ENCODE measurements around the gene UBAP1L.
"Not testable (repeated sequence)": the region's sequence is repeated elsewhere in the genome, so short reads cannot be mapped to it uniquely, and the experiment has no call there.

The UBAP1L gene

GRCh38 chr15:65101411-65101890 is 13.5 kb downstream of the UBAP1L start:
- H3F3A ChIP-seq (ENCODE audit: insufficient read depth, low read length) = no peaks in the 10 kb centered on the region
- H2AFZ ChIP-seq (ENCODE audit: low read length) = no peak overlapping the region
- TF ChIP-seq CTCF (IDR thresholded peaks at IDR 0.05; ENCODE audit: low read length) (peak; percentile 72), EZH2phosphoT487 (IDR thresholded peaks at IDR 0.05; ENCODE audit: low read length) (no peak)
- no peaks in the 10 kb centered on the region; the same call in 1 of the 2 replicates for H3K36me3 ChIP-seq (replicated peaks; ENCODE audit: insufficient read depth, low read length)
- H3K27me3 ChIP-seq (replicated peaks; ENCODE audit: insufficient read depth, low read length) = no peaks in the 10 kb centered on the region
- no peak overlapping the region for H3K9ac ChIP-seq (ENCODE audit: low read length)
- H3K4me3 ChIP-seq (ENCODE audit: low read length) = no peak overlapping the region
- H3K9me3 ChIP-seq (replicated peaks; ENCODE audit: insufficient read depth, low read length) = no peaks in the 10 kb centered on the region
- no peaks in the 10 kb centered on the region for H3K4me1 ChIP-seq (ENCODE audit: low read length)
- no peaks in the 10 kb centered on the region for H3K9me2 ChIP-seq (replicated peaks; ENCODE audit: insufficient read depth, low read length)
- H3K4me2 ChIP-seq (ENCODE audit: low read depth, low read length) = no peak overlapping the region
- no peaks in the 10 kb centered on the region for H4K20me1 ChIP-seq (ENCODE audit: insufficient read depth, low read length)
- no peak overlapping the region for H3K27ac ChIP-seq (ENCODE audit: low read length)
- H3K79me2 ChIP-seq (ENCODE audit: low read length) = no peaks in the 10 kb centered on the region
- peak; percentile 35 for DNase-seq

DNA sequence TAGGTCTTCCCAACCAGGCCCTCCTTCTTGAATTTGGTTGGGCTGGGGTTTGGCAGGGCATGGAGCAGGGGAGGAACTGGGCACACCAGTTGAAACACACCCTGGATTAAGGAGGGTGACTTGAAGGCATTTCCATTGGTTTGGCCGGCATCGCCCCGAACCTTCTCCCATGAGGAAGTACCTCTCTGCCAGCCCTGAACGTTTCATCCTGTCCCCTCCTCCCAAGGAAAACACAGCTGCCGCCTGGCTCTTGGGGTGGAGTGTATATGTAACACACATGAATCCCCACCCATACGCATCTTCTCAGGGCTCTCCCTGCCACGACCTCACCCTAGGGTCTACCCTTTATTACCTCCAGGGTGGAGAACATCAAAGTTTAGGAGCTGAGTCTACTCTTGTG is 14.6 kb downstream of the UBAP1L start:
- H3K9me2 ChIP-seq (replicated peaks; ENCODE audit: insufficient read depth, low read length) = no peaks in the 10 kb centered on the region
- H3K9me3 ChIP-seq (replicated peaks; ENCODE audit: insufficient read depth, low read length) = no peaks in the 10 kb centered on the region
- TF ChIP-seq CTCF (IDR thresholded peaks at IDR 0.05; ENCODE audit: low read length) (no peak), EZH2 (optimal IDR thresholded peaks at IDR 0.05; ENCODE audit: low read depth, low read length) (no peak), EZH2phosphoT487 (IDR thresholded peaks at IDR 0.05; ENCODE audit: low read length) (no peak)
- DNase-seq = no peak
- H3F3A ChIP-seq (ENCODE audit: insufficient read depth, low read length) = no peaks in the 10 kb centered on the region
- no peaks in the 10 kb centered on the region for H3K36me3 ChIP-seq (replicated peaks; ENCODE audit: insufficient read depth, low read length)
- no peak overlapping the region for H3K4me2 ChIP-seq (ENCODE audit: low read depth, low read length)
- no peaks in the 10 kb centered on the region for H3K79me2 ChIP-seq (ENCODE audit: low read length)
- H3K27me3 ChIP-seq (replicated peaks; ENCODE audit: insufficient read depth, low read length) = no peaks in the 10 kb centered on the region
- H3K9ac ChIP-seq (ENCODE audit: low read length) = no peak overlapping the region
- H3K4me3 ChIP-seq (ENCODE audit: low read length) = no peak overlapping the region
- H4K20me1 ChIP-seq (ENCODE audit: insufficient read depth, low read length) = no peaks in the 10 kb centered on the region
- H3K27ac ChIP-seq (ENCODE audit: low read length) = no peak overlapping the region
- no peak overlapping the region for H2AFZ ChIP-seq (ENCODE audit: low read length)
- H3K4me1 ChIP-seq (ENCODE audit: low read length) = no peaks in the 10 kb centered on the region

- not testable (repeated sequence) for H3F3A ChIP-seq (ENCODE audit: insufficient read depth, low read length); H4K20me1 ChIP-seq (ENCODE audit: insufficient read depth, low read length); H3K27me3 ChIP-seq (replicated peaks; ENCODE audit: insufficient read depth, low read length); H3K9ac ChIP-seq (ENCODE audit: low read length); DNase-seq; H3K27ac ChIP-seq (ENCODE audit: low read length); H3K4me3 ChIP-seq (ENCODE audit: low read length); H3K9me3 ChIP-seq (replicated peaks; ENCODE audit: insufficient read depth, low read length); H3K9me2 ChIP-seq (replicated peaks; ENCODE audit: insufficient read depth, low read length); H3K79me2 ChIP-seq (ENCODE audit: low read length); H3K4me2 ChIP-seq (ENCODE audit: low read depth, low read length); H3K36me3 ChIP-seq (replicated peaks; ENCODE audit: insufficient read depth, low read length); H3K4me1 ChIP-seq (ENCODE audit: low read length); H2AFZ ChIP-seq (ENCODE audit: low read length)
Observed at GRCh38 chr15:65099801-65100200, 15.2 kb downstream of the UBAP1L start.

DNA sequence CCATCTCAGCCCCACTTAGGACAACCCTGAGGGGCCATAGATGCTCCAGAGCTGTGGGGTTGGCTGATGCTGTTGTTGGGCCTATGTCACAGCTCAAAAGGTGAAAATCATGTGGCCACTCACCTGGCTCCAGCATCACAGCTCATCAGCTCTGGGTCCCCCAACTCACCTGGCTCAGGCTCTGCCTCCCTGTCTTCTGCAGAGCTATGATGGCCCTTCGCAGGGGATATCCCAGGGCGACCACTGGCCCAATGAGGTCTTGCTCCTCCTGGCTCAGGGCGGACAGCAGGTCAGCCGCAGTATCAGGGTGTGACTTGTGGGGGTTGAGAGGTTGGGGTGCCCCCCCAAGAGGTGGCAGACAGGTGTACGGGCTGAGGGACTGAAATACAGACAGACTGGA is 15.7 kb downstream of the UBAP1L start:
- no peak overlapping the region for H3K27ac ChIP-seq (ENCODE audit: low read length)
- no peak for DNase-seq
- no peaks in the 10 kb centered on the region for H3K79me2 ChIP-seq (ENCODE audit: low read length)
- H3K9me3 ChIP-seq (replicated peaks; ENCODE audit: insufficient read depth, low read length) = no peaks in the 10 kb centered on the region
- no peaks in the 10 kb centered on the region for H3K4me1 ChIP-seq (ENCODE audit: low read length)
- H3K36me3 ChIP-seq (replicated peaks; ENCODE audit: insufficient read depth, low read length) = no peaks in the 10 kb centered on the region
- H3K27me3 ChIP-seq (replicated peaks; ENCODE audit: insufficient read depth, low read length) = no peaks in the 10 kb centered on the region
- no peaks in the 10 kb centered on the region for H3F3A ChIP-seq (ENCODE audit: insufficient read depth, low read length)
- no peak overlapping the region for H3K4me2 ChIP-seq (ENCODE audit: low read depth, low read length)
- no peak overlapping the region for H2AFZ ChIP-seq (ENCODE audit: low read length)
- no peaks in the 10 kb centered on the region for H3K9me2 ChIP-seq (replicated peaks; ENCODE audit: insufficient read depth, low read length)
- H3K9ac ChIP-seq (ENCODE audit: low read length) = no peak overlapping the region
- no peak for TF ChIP-seq EZH2phosphoT487 (IDR thresholded peaks at IDR 0.05; ENCODE audit: low read length)
- no peak for TF ChIP-seq EZH2 (optimal IDR thresholded peaks at IDR 0.05; ENCODE audit: low read depth, low read length)
- TF ChIP-seq CTCF (IDR thresholded peaks at IDR 0.05; ENCODE audit: low read length) = no peak
- no peak overlapping the region for H3K4me3 ChIP-seq (ENCODE audit: low read length)
- H4K20me1 ChIP-seq (ENCODE audit: insufficient read depth, low read length) = no peaks in the 10 kb centered on the region
